Naive thymus-derived CD8-positive, alpha-beta T cell (primary cell): ENCODE data around the gene INSYN2B. TPM values are rescaled to one million over a fixed set of nuclear protein-coding genes. Genes with fewer than 3 reads are reported as not detected.
"Not testable (repeated sequence)": the region's sequence is repeated elsewhere in the genome, so short reads cannot be mapped to it uniquely, and the experiment has no call there.

Source experiments
- ATAC-seq, 2 donors: fragments of 150-1000 bp; cut with Tn5 transposase in 1 of 2; sonication (Bioruptor Pico), chemical (Tn5 transposase) in 1 of 2; 1 replicate in 1 of 2; 2 replicates in 1 of 2; pipeline ENCODE4 v1.10.0; 2021; ENCODE audit warnings: mild to moderate bottlenecking in 2 of 2, moderate library complexity in 2 of 2
- POLR2A ChIA-PET: fragments of 350-600 bp; sonication (Branson Sonifier 250); formaldehyde crosslinking; loops from one replicate; lab custom pipeline; 2021; ENCODE audit warnings: antibody characterized with exemption; lab: Charles Lee
- DNase-seq, 10 donors: peaks; one replicate each; pipeline versions ENCODE4 v3.0.0 to v3.0.0-alpha.2; 2020 to 2022
- H3K27ac Mint-ChIP-seq, 10 donors: one replicate each; pipeline ENCODE4 v1.8.0; 2020 to 2022; ENCODE audit warnings: mild to moderate bottlenecking in 10 of 10, mixed read lengths in 10 of 10, moderate library complexity in 4 of 10, inconsistent platforms in 1 of 10
- H3K27me3 Mint-ChIP-seq, 5 donors: one replicate each; pipeline ENCODE4 v1.8.0; 2021 to 2022; ENCODE audit warnings: mixed read lengths in 5 of 5
- H3K36me3 Mint-ChIP-seq, 3 donors: one replicate each; pipeline ENCODE4 v1.8.0; 2020 to 2022; ENCODE audit warnings: mixed read lengths in 3 of 3, mild to moderate bottlenecking in 2 of 3, inconsistent platforms in 1 of 3
- H3K4me1 Mint-ChIP-seq, 4 donors: one replicate each; pipeline ENCODE4 v1.8.0; 2021 to 2022; ENCODE audit warnings: mixed read lengths in 4 of 4
- H3K4me3 Mint-ChIP-seq, 10 donors: one replicate each; pipeline ENCODE4 v1.8.0; 2020 to 2022; ENCODE audit warnings: mild to moderate bottlenecking in 10 of 10, mixed read lengths in 10 of 10, moderate library complexity in 6 of 10, inconsistent platforms in 1 of 10
- H3K9me3 Mint-ChIP-seq, 9 donors: one replicate each; pipeline ENCODE4 v1.8.0; 2020 to 2022; ENCODE audit warnings: mixed read lengths in 9 of 9, mild to moderate bottlenecking in 3 of 9, inconsistent platforms in 1 of 9, moderate library complexity in 1 of 9
- polyA plus RNA-seq, 3 donors: library from polyadenylated mRNA; unstranded; fragments of 300-500 nt; fragmentation: Illumina TruSeq; gene quantifications; one replicate each; pipeline ENCODE4 v1.2.3, GENCODE V29; 2021
- total RNA-seq, 8 experiments: library from RNA in 2 of 8; stranded (reverse) in 2 of 8; gene quantifications; one replicate each; pipeline ENCODE4 v1.2.3 and lab custom pipeline; 2021 to 2026

The INSYN2B gene
- total and polyA plus RNA-seq, 5 experiments from 2014 or later: 0.05 TPM; not detected in 4

DNA sequence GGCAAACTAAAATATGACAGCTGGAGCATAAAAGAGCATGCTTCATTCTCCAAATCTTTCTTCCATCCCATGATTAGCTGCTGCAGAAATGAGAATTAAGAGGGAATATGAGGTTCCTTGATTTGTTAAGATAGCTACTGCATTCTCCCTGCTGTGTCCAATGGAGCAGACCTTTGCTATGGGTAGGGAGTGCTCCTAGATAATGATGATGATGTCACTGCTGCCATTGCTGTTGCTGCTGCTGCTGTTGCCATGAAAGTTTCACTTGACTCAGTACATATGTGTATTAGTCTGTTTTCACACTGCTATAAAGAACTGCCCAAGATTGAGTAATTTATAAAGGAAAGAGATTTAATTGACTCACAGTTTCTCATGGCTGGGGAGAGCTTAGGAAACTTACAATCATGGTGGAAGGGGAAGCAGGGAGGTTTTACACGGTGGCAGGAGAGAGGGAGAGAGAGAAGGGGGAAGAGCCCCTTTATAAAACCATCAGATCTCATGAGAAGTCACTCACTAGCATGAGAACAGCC is 128.9 kb downstream of the INSYN2B start:
- Mint-ChIP-seq H3K4me1 (peaks cover 5 to 24% (median 14%) of the 10 kb centered on the region in 4 donors), H3K27ac (no peak overlapping the region)
- POLR2A ChIA-PET: no interaction called here

DNA sequence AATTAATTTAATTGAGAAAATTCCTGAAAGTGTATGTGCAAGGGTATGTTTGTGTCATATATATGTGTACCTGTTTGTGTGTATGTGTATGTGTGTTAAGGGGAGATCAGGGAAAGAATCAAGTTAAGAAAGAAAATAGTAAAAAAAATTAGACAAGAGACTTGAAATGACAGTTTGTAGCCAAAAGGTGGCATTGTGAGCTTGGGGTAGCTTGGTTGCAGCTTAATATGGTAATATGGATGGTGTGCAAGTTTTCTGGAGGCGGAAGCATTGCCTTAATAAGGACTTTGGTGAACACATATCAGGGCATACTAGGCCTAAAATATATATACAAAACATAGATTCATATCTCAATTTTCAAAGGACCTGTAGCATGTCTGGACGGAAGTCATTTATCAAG is 129.9 kb downstream of the INSYN2B start:
- H3K4me3 Mint-ChIP-seq: no peak overlapping the region
- peaks cover 0 to 45% (median 22%) of the 10 kb centered on the region in 9 donors for H3K9me3 Mint-ChIP-seq
- no peak overlapping the region for H3K27ac Mint-ChIP-seq
- POLR2A ChIA-PET: no interaction called here
- peaks cover 55 to 87% (median 86%) of the 10 kb centered on the region in 3 donors for H3K36me3 Mint-ChIP-seq
- no peak for ATAC-seq
- H3K27me3 Mint-ChIP-seq: no peaks in the 10 kb centered on the region
- DNase-seq: no peak
- H3K4me1 Mint-ChIP-seq: peaks cover 5 to 19% (median 11%) of the 10 kb centered on the region in 4 donors

More for the DNA sequence above, 128.9 kb downstream of the INSYN2B start:
- DNase-seq (no peak), ATAC-seq (no peak)
- Mint-ChIP-seq H3K4me3 (no peak overlapping the region), H3K36me3 (peaks cover 55 to 91% (median 83%) of the 10 kb centered on the region in 3 donors), H3K9me3 (peaks cover 0 to 45% (median 22%) of the 10 kb centered on the region in 9 donors), H3K27me3 (no peaks in the 10 kb centered on the region)

DNA sequence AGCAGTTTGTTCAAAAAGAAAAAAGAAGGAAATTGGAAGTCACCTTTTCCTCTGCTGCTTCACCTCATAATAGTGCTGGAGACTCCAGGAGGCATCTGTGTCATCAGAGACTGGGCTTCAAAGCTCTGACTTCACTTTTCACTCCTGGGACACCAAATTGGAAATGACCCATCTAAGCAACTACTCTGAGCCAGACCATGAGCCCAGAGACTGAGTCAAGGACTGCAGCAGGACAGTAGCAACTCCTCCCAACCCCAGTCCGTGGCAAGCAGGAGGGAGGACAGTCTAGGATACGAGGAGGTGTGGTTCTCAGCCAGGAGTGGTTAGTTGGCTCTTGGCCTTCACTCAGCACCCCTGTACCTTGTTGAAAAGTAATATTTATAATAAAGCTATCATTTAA is 131.5 kb downstream of the INSYN2B start:
- H3K4me1 Mint-ChIP-seq: peaks cover 5 to 18% (median 12%) of the 10 kb centered on the region in 4 donors
- H3K36me3 Mint-ChIP-seq: peaks cover 62 to 94% (median 90%) of the 10 kb centered on the region in 3 donors
- DNase-seq (no peak), ATAC-seq (no peak)
- H3K27ac Mint-ChIP-seq: peak overlapping the region in 1 of 10 donors; percentile 25
- POLR2A ChIA-PET: no interaction called here
- H3K4me3 Mint-ChIP-seq: no peak overlapping the region
- H3K27me3 Mint-ChIP-seq: no peaks in the 10 kb centered on the region
- peaks cover 0 to 45% (median 22%) of the 10 kb centered on the region in 9 donors for H3K9me3 Mint-ChIP-seq

DNA sequence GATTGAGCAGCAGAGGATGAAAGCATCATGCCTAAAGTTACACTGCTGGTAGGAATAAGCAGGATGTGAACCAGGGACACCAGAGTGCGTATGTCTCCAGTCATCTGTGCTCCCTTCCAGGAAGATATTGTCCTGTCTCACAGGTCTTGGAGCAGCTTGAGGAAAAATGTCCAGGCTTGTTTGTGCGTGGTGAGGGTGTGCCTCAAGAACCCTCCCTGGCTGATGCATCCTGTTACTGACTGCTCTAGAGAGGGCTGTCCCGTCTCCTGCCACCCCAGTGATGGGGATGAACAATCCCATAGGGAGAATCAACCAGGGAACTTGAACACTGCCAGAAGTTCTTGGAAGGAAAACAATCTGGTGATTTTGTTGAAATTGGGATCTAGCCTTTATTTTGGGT is 132.0 kb downstream of the INSYN2B start:
- peaks cover 4 to 16% (median 12%) of the 10 kb centered on the region in 4 donors for H3K4me1 Mint-ChIP-seq
- H3K27ac Mint-ChIP-seq: no peak overlapping the region
- POLR2A ChIA-PET: no interaction called here
- no peaks in the 10 kb centered on the region for H3K27me3 Mint-ChIP-seq
- H3K4me3 Mint-ChIP-seq: no peak overlapping the region
- peaks cover 61 to 95% (median 91%) of the 10 kb centered on the region in 3 donors for H3K36me3 Mint-ChIP-seq
- ATAC-seq: no peak
- no peak for DNase-seq
- peaks cover 0 to 44% (median 22%) of the 10 kb centered on the region in 9 donors for H3K9me3 Mint-ChIP-seq

DNA sequence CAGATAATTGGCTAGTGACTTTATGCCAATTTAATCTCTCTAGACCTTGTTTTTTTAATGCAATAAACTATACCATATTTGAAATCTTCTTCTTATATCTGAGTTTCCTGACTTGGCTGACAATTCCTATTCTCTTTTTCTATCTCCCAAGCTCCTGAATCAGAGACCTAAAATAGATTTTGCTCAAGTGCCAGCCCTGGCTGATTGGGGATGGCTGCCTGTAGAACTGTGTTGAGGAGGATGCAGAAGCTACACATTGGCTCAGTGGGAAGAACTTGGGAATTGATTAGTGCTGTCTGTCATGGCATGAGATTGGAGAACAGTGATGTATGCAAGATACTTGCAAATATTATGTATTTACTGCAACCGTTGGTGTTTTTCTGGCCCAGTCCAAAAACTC is 132.8 kb downstream of the INSYN2B start:
- Mint-ChIP-seq H3K36me3 (peaks cover 59 to 95% (median 91%) of the 10 kb centered on the region in 3 donors), H3K27ac (no peak overlapping the region), H3K9me3 (peaks cover 0 to 37% (median 19%) of the 10 kb centered on the region in 9 donors), H3K4me3 (no peak overlapping the region), H3K27me3 (no peaks in the 10 kb centered on the region), H3K4me1 (peaks cover 0 to 15% (median 12%) of the 10 kb centered on the region in 4 donors)
- no peak for ATAC-seq
- DNase-seq: no peak
- POLR2A ChIA-PET: no interaction called here

DNA sequence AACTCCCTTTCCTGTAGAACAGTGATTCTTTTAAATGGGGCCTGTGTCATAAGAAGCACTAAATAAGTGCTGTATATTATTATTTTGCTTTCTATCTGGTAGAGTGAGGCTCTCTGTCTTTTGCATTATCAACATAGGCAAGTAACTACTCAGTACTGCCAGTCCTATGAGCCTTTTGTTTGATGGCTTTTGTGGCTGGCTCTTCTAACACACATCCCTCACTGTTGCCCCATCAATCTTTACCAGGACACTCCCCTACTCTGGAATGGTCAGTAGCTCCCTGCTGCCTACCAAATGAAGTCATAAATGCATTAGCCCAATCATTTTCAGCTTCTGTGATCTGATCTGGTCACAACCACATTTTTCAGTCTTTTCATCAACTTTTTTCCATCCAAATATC is 137.6 kb downstream of the INSYN2B start:
- ATAC-seq (no peak), DNase-seq (no peak)
- Mint-ChIP-seq H3K27ac (peak overlapping the region in 2 of 10 donors; percentile 4 to 40), H3K4me3 (no peak overlapping the region), H3K4me1 (peaks cover 0 to 16% (median 7%) of the 10 kb centered on the region in 4 donors), H3K27me3 (no peaks in the 10 kb centered on the region), H3K36me3 (peaks cover 49 to 91% (median 89%) of the 10 kb centered on the region in 3 donors), H3K9me3 (peaks cover 0 to 6% (median 0%) of the 10 kb centered on the region in 9 donors)
- POLR2A ChIA-PET: no interaction called here

DNA sequence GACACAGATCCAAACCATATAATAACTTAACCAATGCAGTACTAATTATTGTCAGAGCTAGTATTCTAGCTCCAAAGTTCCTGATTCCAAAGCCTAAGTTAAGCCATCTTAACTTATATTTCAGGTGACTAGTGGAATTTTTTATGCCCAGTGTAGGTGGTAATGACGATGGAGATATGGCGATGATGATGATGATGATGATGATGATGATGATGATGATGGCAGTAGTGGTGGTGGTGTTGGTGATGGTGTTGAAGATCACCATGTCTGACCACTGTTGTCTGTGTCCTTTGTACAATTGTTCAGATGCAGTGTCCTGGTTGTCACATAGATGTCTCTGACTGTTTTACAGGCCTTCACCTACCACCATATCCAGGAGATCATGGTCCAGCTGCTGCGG is 139.9 kb downstream of the INSYN2B start:
- Mint-ChIP-seq H3K9me3 (no peaks in the 10 kb centered on the region), H3K36me3 (peaks cover 41 to 84% (median 73%) of the 10 kb centered on the region in 3 donors), H3K27ac (no peak overlapping the region), H3K4me3 (no peak overlapping the region), H3K27me3 (no peaks in the 10 kb centered on the region), H3K4me1 (peaks cover 0 to 16% (median 6%) of the 10 kb centered on the region in 4 donors)
- ATAC-seq (no peak), DNase-seq (no peak)
- POLR2A ChIA-PET: no interaction called here

DNA sequence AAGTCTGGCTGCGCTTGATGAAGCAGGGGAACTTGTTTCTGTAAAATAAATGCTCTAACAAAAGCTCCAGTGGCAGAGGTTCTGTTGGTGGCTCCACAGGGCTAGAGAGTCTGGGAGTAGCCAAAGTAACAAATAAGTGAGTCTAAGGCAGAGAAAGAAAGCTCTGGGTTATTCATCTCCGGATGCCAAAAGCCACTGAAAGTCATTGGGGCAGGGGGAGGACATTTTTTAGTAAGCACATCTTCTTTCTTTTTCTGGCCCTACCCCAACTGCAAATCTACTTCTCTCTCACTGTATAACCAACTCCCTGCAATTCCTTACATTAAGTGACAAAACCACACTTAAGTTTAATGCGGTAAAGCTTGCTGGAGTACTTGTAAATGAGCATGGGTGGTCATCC is 141.6 kb downstream of the INSYN2B start:
- peaks cover 34 to 73% (median 63%) of the 10 kb centered on the region in 3 donors for H3K36me3 Mint-ChIP-seq
- no peaks in the 10 kb centered on the region for H3K9me3 Mint-ChIP-seq
- H3K4me1 Mint-ChIP-seq: peaks cover 0 to 12% (median under 1%) of the 10 kb centered on the region in 4 donors
- DNase-seq (no peak), ATAC-seq (no peak)
- no peaks in the 10 kb centered on the region for H3K27me3 Mint-ChIP-seq
- POLR2A ChIA-PET: no interaction called here
- no peak overlapping the region for H3K4me3 Mint-ChIP-seq
- H3K27ac Mint-ChIP-seq: peak overlapping the region in 4 of 10 donors; percentile 17 to 76 (median 39)

DNA sequence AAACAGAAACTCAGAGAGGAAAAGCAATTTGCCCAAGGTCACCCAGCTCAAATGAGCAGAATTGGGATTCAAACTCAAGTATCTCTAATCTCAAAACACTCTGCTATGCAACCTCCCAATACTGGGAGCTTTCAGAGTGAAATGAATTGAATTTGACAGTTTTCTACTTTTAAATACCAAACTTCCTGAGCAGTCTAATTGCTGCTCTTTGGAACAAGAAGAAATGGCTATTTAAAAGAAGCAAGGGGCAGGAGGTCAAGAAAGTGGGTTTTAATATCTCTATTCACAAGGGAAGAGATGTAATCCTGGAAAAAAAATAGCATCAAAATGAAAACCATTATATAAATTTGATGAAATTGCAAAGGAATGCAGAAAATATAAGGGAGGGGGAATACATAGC is 142.6 kb downstream of the INSYN2B start:
- Mint-ChIP-seq H3K27me3 (no peaks in the 10 kb centered on the region), H3K9me3 (no peaks in the 10 kb centered on the region), H3K4me3 (no peak overlapping the region), H3K27ac (peak overlapping the region in 2 of 10 donors; percentile 15 to 76), H3K36me3 (peaks cover 29 to 71% (median 57%) of the 10 kb centered on the region in 3 donors), H3K4me1 (peaks cover 0 to 8% (median under 1%) of the 10 kb centered on the region in 4 donors)
- ATAC-seq (no peak), DNase-seq (no peak)
- POLR2A ChIA-PET: no interaction called here

DNA sequence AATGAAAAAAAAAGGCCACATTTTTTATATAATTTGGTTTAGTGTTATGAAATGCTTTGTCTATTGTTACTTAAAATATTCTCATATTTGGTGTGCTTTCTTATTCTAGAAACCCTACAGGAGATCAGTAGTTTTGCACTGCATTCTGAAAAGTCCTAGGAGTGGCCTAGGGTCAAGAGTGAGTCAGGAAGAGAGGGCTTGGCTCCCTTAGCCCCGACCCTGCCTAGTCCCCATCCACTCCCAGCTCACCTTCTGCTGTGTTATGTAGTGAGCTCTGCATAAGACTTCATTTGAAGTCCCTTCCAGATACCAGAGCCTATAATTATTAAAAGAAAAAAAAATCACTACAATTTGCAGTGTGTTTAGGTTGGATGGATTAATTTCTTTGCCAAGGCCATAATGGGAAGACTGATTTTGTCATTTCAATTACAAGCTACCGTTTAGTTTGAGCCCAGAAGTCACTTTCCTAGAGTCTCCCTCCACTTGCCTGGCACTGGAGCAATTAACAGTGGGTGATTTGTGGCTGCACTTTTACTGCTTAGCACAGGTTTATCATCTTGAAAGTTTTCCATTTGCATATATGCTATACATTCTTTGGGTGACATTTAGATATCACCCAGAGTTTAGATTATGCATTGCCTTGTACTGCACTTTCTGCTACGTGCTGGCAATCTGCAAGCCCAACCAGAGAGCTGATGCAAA is 143.3 kb downstream of the INSYN2B start:
- Mint-ChIP-seq H3K36me3 (peaks cover 27 to 69% (median 50%) of the 10 kb centered on the region in 3 donors), H3K9me3 (no peaks in the 10 kb centered on the region), H3K4me3 (no peak overlapping the region), H3K4me1 (peaks cover 0 to 5% (median 2%) of the 10 kb centered on the region in 4 donors), H3K27ac (no peak overlapping the region), H3K27me3 (no peaks in the 10 kb centered on the region)
- DNase-seq (no peak), ATAC-seq (no peak)
- POLR2A ChIA-PET: no interaction called here

DNA sequence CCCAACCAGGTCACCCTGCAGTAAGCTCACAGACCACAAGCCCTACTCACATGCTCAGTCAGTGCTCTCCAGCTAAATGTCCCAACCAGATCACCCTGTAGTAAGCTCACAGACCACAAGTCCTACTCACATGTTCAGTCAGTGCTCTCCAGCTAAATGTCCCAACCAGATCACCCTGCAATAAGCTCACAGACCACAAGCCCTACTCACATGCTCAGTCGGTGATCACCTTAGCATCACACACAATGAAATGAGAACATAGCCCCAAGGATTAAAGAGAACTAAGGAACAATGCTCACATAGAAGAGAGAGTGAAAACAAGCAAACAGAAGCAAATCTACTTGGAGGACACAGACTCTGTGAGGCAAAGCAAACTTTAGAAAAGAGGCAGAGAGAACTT is 145.8 kb downstream of the INSYN2B start:
- H3K4me3 Mint-ChIP-seq: peak overlapping the region in 1 of 10 donors; percentile 2
- not testable (repeated sequence) for H3K27me3 Mint-ChIP-seq
- peaks cover 6 to 59% (median 28%) of the 10 kb centered on the region in 3 donors for H3K36me3 Mint-ChIP-seq

DNA sequence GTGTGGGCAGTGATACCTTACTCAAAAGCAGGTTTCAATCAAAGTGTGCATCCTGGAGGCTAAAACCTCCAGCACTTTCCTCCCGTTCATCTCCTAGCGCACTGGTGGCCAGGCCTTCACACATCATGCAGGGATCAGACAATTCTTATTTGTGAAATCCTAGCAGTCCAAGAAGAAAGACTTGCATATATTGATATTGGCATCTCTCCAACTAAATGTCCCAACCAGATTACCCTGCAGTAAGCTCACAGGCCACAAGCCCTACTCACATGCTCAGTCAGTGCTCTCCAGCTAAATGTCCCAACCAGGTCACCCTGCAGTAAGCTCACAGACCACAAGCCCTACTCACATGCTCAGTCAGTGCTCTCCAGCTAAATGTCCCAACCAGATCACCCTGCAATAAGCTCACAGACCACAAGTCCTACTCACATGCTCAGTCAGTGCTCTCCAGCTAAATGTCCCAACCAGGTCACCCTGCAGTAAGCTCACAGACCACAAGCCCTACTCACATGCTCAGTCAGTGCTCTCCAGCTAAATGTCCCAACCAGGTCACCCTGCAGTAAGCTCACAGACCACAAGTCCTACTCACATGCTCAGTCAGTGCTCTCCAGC is 146.5 kb downstream of the INSYN2B start:
- ATAC-seq, H3K4me1 Mint-ChIP-seq, POLR2A ChIA-PET, DNase-seq, H3K4me3 Mint-ChIP-seq, H3K9me3 Mint-ChIP-seq, H3K27me3 Mint-ChIP-seq: not testable (repeated sequence)
- peaks cover 6 to 55% (median 21%) of the 10 kb centered on the region in 3 donors for H3K36me3 Mint-ChIP-seq
- H3K27ac Mint-ChIP-seq: peak overlapping the region in 1 of 10 donors; percentile 29

More for the DNA sequence above, 145.8 kb downstream of the INSYN2B start:
- DNase-seq, H3K4me1 Mint-ChIP-seq, H3K9me3 Mint-ChIP-seq, POLR2A ChIA-PET, ATAC-seq: not testable (repeated sequence)
- H3K27ac Mint-ChIP-seq: peak overlapping the region in 5 of 10 donors; percentile 6 to 53 (median 27)

DNA sequence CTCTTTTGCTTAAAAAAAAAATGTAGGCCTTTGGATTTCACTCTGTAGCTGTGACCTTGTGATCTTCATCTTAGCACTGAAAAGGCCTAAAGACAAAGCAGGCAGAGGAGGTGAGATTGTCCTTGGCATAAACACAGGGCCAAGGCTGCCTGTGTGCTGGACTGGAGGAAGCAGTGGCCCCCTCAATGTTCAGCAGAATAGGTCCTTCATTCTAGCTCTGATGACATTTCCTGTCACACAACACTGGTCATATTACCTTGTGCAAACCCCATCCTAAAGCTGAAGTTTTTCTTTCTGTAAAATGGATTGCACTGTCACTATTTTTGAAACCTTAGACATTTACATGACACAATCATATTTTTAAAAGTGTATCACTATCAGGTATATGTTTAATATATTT is 147.4 kb downstream of the INSYN2B start:
- POLR2A ChIA-PET: no interaction called here
- DNase-seq: no peak
- Mint-ChIP-seq H3K4me1 (peaks cover 2 to 9% (median 5%) of the 10 kb centered on the region in 4 donors), H3K27me3 (no peaks in the 10 kb centered on the region), H3K27ac (peak overlapping the region in 5 of 10 donors; percentile 26 to 69 (median 35)), H3K36me3 (peaks cover 2 to 49% (median 16%) of the 10 kb centered on the region in 3 donors), H3K4me3 (no peak overlapping the region), H3K9me3 (no peaks in the 10 kb centered on the region)
- ATAC-seq: no peak
